WTC11 (cell line): ENCODE data around the gene ECHS1. TPM values are rescaled to one million over a fixed set of nuclear protein-coding genes. Genes with fewer than 3 reads are reported as not detected.
"Not testable (repeated sequence)": the region's sequence is repeated elsewhere in the genome, so short reads cannot be mapped to it uniquely, and the experiment has no call there.

Source experiments
- ATAC-seq: fragments of 200-7000 bp; cut with Tn5 transposase; 2 replicates; pipeline ENCODE4 v1.10.0; 2021; ENCODE audit warnings: mild to moderate bottlenecking, moderate library complexity
- CTCF ChIA-PET: fragments of 300-600 bp; sonication (Branson Sonifier 250); formaldehyde crosslinking; loops from one replicate; lab custom pipeline; 2021; ENCODE audit warnings: antibody characterized with exemption; lab: Charles Lee
- POLR2A ChIA-PET: fragments of 350-600 bp; sonication (Branson Sonifier 250); formaldehyde crosslinking; loops from one replicate; lab custom pipeline; 2021; ENCODE audit warnings: antibody characterized with exemption; lab: Charles Lee
- DNase-seq: peaks from one replicate; pipeline ENCODE4 v3.0.0; 2021; ENCODE audit warnings: low spot score
- H3K27ac Mint-ChIP-seq: 2 replicates; pipeline ENCODE4 v1.8.0; 2021; ENCODE audit warnings: mixed read lengths
- H3K27me3 Mint-ChIP-seq: 2 replicates; pipeline ENCODE4 v1.8.0; 2021; ENCODE audit warnings: low read depth, mild to moderate bottlenecking, moderate library complexity, mixed read lengths
- H3K36me3 Mint-ChIP-seq: 2 replicates; pipeline ENCODE4 v1.8.0; 2021; ENCODE audit warnings: mixed read lengths
- H3K4me1 Mint-ChIP-seq: 2 replicates; pipeline ENCODE4 v1.8.0; 2022; ENCODE audit warnings: mixed read lengths
- H3K4me3 Mint-ChIP-seq: 2 replicates; pipeline ENCODE4 v1.8.0; 2021; ENCODE audit warnings: mild to moderate bottlenecking, moderate library complexity, mixed read lengths
- H3K9me3 Mint-ChIP-seq: 2 replicates; pipeline ENCODE4 v1.8.0; 2021; ENCODE audit warnings: mixed read lengths
- ATF1 ChIP-seq: sonication (generic); formaldehyde crosslinking; IDR thresholded peaks from 2 replicates; pipeline ENCODE4 v1.8.1; 2023; ENCODE audit warnings: mild to moderate bottlenecking, moderate library complexity, missing genetic modification reagents
- CREM ChIP-seq: sonication (generic); formaldehyde crosslinking; IDR thresholded peaks from 2 replicates; pipeline ENCODE4 v1.8.1; 2022; ENCODE audit warnings: mild to moderate bottlenecking, missing genetic modification reagents, moderate library complexity
- ELF4 ChIP-seq: sonication (generic); formaldehyde crosslinking; IDR thresholded peaks from 2 replicates; pipeline ENCODE4 v1.8.1; 2022; ENCODE audit warnings: low read depth, mild to moderate bottlenecking, moderate library complexity, missing genetic modification reagents
- EMX1 ChIP-seq: fragments of 250-450 bp; sonication (Bioruptor Pico); IDR thresholded peaks from 2 replicates; pipeline ENCODE4 v1.8.0; 2021; ENCODE audit warnings: mild to moderate bottlenecking
- GTF2I ChIP-seq: fragments of 250-450 bp; sonication (Bioruptor Pico); conservative IDR thresholded peaks from 2 replicates; pipeline ENCODE4 v1.4.0; 2021; ENCODE audit warnings: mild to moderate bottlenecking
- JAZF1 ChIP-seq: fragments of 250-450 bp; sonication (Bioruptor Pico); IDR thresholded peaks from 2 replicates; pipeline ENCODE4 v1.9.0; 2021; ENCODE audit warnings: moderate library complexity, mild to moderate bottlenecking, inconsistent platforms
- PRDM15 ChIP-seq: sonication (generic); formaldehyde crosslinking; IDR thresholded peaks from 2 replicates; pipeline ENCODE4 v1.8.0; 2022; ENCODE audit warnings: missing genetic modification reagents
- RELA ChIP-seq: sonication (generic); formaldehyde crosslinking; IDR thresholded peaks from 2 replicates; pipeline ENCODE4 v1.8.1; 2022; ENCODE audit warnings: missing genetic modification reagents, mild to moderate bottlenecking, borderline replicate concordance
- SP1 ChIP-seq: sonication (generic); formaldehyde crosslinking; conservative IDR thresholded peaks from 2 replicates; pipeline ENCODE4 v1.8.1; 2022; ENCODE audit warnings: missing genetic modification reagents
- TEAD4 ChIP-seq: sonication (generic); formaldehyde crosslinking; IDR thresholded peaks from 2 replicates; pipeline ENCODE4 v1.8.0; 2022; ENCODE audit warnings: mild to moderate bottlenecking, missing genetic modification reagents
- USF1 ChIP-seq: sonication (generic); formaldehyde crosslinking; IDR thresholded peaks from 2 replicates; pipeline ENCODE4 v1.8.0; 2022; ENCODE audit warnings: mild to moderate bottlenecking, missing genetic modification reagents
- ZNF219 ChIP-seq: sonication (generic); formaldehyde crosslinking; IDR thresholded peaks from 2 replicates; pipeline ENCODE4 v1.8.0; 2023; ENCODE audit warnings: missing genetic modification reagents, mild to moderate bottlenecking, borderline replicate concordance
- ZNF263 ChIP-seq: sonication (generic); formaldehyde crosslinking; IDR thresholded peaks from 2 replicates; pipeline ENCODE4 v1.8.1; 2022; ENCODE audit warnings: low read depth, mild to moderate bottlenecking, moderate library complexity, missing genetic modification reagents
- ZNF317 ChIP-seq: sonication (generic); formaldehyde crosslinking; IDR thresholded peaks from 2 replicates; pipeline ENCODE4 v1.8.1; 2023; ENCODE audit warnings: low read depth, mild to moderate bottlenecking, moderate library complexity, missing genetic modification reagents, borderline replicate concordance
- ZNF423 ChIP-seq: fragments of 250-450 bp; sonication (Bioruptor Pico); IDR thresholded peaks from 2 replicates; pipeline ENCODE4 v2.1.2; 2022; ENCODE audit warnings: mild to moderate bottlenecking, moderate library complexity
- total RNA-seq: library from RNA; stranded (reverse); gene quantifications from 3 replicates; pipeline ENCODE4 v1.2.3, GENCODE V29; 2021
- TF ChIP-seq, protein P1 (sequence below): sonication (generic); formaldehyde crosslinking; conservative IDR thresholded peaks from 2 replicates; pipeline ENCODE4 v1.8.1; 2022; ENCODE audit warnings: mild to moderate bottlenecking, missing genetic modification reagents
- TF ChIP-seq, protein P2 (sequence below): sonication (generic); formaldehyde crosslinking; IDR thresholded peaks from 2 replicates; pipeline ENCODE4 v1.8.0; 2023; ENCODE audit warnings: missing genetic modification reagents

ECHS1 gene
- total RNA-seq, 1 experiment from 2014 or later, result 84.1 TPM

DNA sequence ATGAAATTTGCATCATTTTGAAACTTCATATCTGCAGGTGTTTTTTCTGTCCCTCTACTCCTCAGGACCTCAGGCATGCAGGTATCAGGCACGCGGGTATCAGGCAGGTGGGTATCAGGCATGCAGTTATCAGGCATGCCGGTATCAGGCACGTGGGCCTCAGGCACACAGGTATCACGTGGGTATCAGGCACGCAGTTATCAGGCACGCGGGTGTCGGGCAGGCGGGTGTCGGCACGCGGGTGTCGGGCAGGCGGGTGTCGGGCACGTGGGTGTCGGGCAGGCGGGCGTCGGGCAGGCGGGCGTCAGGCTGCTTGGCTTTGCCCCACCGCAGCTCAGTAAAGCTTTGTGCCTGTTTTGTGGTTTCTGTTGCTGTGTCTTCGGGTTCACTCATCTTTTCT, 42.6 kb upstream of the ECHS1 start:
- ChIA-PET POLR2A (interaction anchor here (0.7 kb wide), 1 partner anchor 68 kb away, joined by 3 read pairs; no protein-coding TSS in a partner anchor), CTCF (no interaction called here)
- H3K4me1 Mint-ChIP-seq, result no peaks in the 10 kb centered on the region
- H3K36me3 Mint-ChIP-seq, result peaks cover 51% of the 10 kb centered on the region
- DNase-seq, result no peak
- TF ChIP-seq CREM (CRISPR knock-in tag) (no peak), SP1 (CRISPR knock-in tag) (no peak), TEAD4 (no peak), RELA (CRISPR knock-in tag) (no peak), ZNF263 (no peak), ATF1 (CRISPR knock-in tag) (no peak), ZNF423 (CRISPR knock-in tag) (no peak)
- TF ChIP-seq, protein P1, sequence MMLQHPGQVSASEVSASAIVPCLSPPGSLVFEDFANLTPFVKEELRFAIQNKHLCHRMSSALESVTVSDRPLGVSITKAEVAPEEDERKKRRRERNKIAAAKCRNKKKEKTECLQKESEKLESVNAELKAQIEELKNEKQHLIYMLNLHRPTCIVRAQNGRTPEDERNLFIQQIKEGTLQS (CRISPR knock-in tag), result no peak
- TF ChIP-seq, protein P2, sequence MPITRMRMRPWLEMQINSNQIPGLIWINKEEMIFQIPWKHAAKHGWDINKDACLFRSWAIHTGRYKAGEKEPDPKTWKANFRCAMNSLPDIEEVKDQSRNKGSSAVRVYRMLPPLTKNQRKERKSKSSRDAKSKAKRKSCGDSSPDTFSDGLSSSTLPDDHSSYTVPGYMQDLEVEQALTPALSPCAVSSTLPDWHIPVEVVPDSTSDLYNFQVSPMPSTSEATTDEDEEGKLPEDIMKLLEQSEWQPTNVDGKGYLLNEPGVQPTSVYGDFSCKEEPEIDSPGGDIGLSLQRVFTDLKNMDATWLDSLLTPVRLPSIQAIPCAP (CRISPR knock-in tag), result no peak
- no peak overlapping the region for H3K4me3 Mint-ChIP-seq
- no peak for ATAC-seq
- peaks cover 38% of the 10 kb centered on the region for H3K9me3 Mint-ChIP-seq
- H3K27me3 Mint-ChIP-seq, result peaks cover 7% of the 10 kb centered on the region
- H3K27ac Mint-ChIP-seq, result no peak overlapping the region

GRCh38 chr10:133414401-133414800, 41.2 kb upstream of the ECHS1 start:
- H3K27me3 Mint-ChIP-seq, CTCF ChIA-PET, H3K27ac Mint-ChIP-seq, POLR2A ChIA-PET, H3K4me3 Mint-ChIP-seq, H3K4me1 Mint-ChIP-seq, ATAC-seq, DNase-seq: not testable (repeated sequence)
- peaks cover 62% of the 10 kb centered on the region for H3K36me3 Mint-ChIP-seq
- H3K9me3 Mint-ChIP-seq, result peaks cover 49% of the 10 kb centered on the region

DNA sequence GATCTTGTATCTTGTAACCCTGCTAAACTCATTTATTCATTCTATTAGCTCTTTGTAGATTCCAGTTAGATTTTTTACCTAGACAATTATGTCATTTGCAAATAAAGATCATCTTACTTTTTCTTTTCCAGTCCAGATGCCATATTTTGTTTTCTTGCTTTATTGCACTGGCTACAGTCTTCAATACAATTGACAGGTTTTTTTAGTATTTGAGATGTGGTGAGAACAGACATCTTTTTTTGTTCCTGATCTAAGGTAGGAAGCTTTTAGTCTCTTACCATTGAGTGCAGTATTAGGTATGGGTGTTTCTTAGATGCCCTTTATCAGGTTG, 39.2 kb upstream of the ECHS1 start:
- DNase-seq, result no peak
- CTCF ChIA-PET, result no interaction called here
- Mint-ChIP-seq H3K4me3 (no peak overlapping the region), H3K27ac (no peak overlapping the region), H3K27me3 (peaks cover 7% of the 10 kb centered on the region), H3K4me1 (no peaks in the 10 kb centered on the region), H3K9me3 (peaks cover 55% of the 10 kb centered on the region), H3K36me3 (peaks cover 78% of the 10 kb centered on the region)
- ATAC-seq, result no peak
- POLR2A ChIA-PET, result no interaction called here
- no peak for TF ChIP-seq ZNF219 (CRISPR knock-in tag)
- no peak for TF ChIP-seq JAZF1 (CRISPR knock-in tag)
- no peak for TF ChIP-seq ZNF317
- no peak for TF ChIP-seq PRDM15 (CRISPR knock-in tag)

DNA sequence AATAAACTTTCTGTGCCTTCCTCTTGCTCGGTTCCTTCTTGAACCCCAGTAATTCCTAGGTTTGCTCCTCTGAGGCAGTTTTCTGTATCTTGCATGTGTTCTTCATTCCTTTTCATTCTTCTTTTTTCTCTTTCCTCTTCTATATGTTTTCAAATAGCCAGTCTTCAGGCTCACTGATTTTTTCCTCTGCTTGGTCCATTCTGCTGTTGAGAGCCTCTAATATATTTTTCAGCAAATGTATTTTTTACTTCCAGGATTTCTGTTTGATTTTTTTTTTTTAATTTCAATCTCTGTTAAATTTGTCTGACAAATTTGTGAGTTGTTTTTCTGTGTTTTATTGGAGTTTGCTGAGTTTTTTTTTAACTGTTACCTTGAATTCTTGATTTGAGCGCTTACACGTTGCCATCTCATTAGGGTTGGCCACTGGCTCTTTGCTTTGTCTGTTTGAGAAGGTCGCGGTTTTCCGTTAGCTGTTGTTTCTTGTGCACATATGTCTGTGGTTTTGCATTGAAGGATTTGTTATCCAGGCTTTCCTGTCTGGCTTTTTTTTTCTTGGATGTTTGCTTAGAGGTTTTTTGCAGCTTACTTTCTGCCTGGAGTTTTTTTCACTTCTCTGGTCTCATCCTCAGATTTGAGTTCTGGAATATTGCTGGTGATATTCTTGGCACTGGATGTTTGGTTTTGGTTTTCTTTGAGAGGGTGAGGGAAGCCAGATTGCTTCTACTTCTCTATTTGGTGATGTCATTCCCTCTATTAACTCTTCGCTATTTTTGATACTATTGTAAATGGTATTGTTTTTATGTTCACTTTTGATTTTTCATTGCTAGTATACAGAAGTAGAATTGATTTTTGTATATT, 38.6 kb upstream of the ECHS1 start:
- ATAC-seq (no peak), DNase-seq (no peak)
- Mint-ChIP-seq H3K9me3 (peaks cover 55% of the 10 kb centered on the region), H3K4me3 (no peak overlapping the region), H3K27ac (no peak overlapping the region), H3K36me3 (peaks cover 84% of the 10 kb centered on the region), H3K27me3 (peaks cover 7% of the 10 kb centered on the region), H3K4me1 (no peaks in the 10 kb centered on the region)
- ChIA-PET POLR2A (no interaction called here), CTCF (no interaction called here)
- TF ChIP-seq USF1 (CRISPR knock-in tag) (no peak), ELF4 (CRISPR knock-in tag) (no peak), GTF2I (no peak), CREM (CRISPR knock-in tag) (no peak), EMX1 (CRISPR knock-in tag) (no peak), ZNF219 (CRISPR knock-in tag) (no peak)
